ENCODE results near the gene PRTFDC1.

DNA sequence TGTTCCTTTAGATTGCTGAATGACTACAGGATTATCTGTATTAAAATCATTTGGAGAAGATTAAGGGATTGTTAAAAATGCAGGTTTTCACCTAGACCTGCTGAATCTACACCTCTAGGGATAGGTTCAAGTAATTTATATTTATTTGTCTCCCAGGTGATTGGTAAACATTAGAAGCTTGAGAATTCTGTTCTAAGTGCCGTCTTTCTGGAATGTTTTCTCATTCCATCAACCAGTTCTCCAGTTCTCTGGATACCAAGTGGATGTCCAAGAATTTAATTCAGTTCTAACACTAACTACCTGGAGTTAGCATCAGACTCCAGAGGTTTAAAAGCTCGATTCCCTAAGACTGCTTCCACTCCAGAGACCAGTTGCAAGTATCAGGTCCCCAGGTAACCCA is 110.9 kb downstream of the PRTFDC1 start:
- TF ChIP-seq, protein P1, sequence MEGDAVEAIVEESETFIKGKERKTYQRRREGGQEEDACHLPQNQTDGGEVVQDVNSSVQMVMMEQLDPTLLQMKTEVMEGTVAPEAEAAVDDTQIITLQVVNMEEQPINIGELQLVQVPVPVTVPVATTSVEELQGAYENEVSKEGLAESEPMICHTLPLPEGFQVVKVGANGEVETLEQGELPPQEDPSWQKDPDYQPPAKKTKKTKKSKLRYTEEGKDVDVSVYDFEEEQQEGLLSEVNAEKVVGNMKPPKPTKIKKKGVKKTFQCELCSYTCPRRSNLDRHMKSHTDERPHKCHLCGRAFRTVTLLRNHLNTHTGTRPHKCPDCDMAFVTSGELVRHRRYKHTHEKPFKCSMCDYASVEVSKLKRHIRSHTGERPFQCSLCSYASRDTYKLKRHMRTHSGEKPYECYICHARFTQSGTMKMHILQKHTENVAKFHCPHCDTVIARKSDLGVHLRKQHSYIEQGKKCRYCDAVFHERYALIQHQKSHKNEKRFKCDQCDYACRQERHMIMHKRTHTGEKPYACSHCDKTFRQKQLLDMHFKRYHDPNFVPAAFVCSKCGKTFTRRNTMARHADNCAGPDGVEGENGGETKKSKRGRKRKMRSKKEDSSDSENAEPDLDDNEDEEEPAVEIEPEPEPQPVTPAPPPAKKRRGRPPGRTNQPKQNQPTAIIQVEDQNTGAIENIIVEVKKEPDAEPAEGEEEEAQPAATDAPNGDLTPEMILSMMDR (IDR thresholded peaks at IDR 0.05): no peak
- no peak for TF ChIP-seq POLR2A (IDR thresholded peaks at IDR 0.05)
